H9 (cell line): ENCODE measurements around the gene PDCD10. TPM values are rescaled to one million over a fixed set of nuclear protein-coding genes. Genes with fewer than 3 reads are reported as not detected.
A peak's percentile ranks its signal among the peaks of the same experiment; 100 is the strongest.

Source experiments
- DNase-seq: peaks from one replicate; pipeline ENCODE4 v3.0.0-alpha.2; 2017
- H2AFZ ChIP-seq: one replicate; pipeline ENCODE4 v1.6.1; 2013; ENCODE audit warnings: mild to moderate bottlenecking, low read length, control low read depth, moderate library complexity
- H2AK5ac ChIP-seq: 2 replicates; pipeline ENCODE4 v1.6.1; 2013; ENCODE audit warnings: low read length, control low read depth, mixed read lengths; ENCODE audit not compliant: insufficient read length
- H2BK120ac ChIP-seq: one replicate; pipeline ENCODE4 v1.6.1; 2013; ENCODE audit warnings: low read depth, mild to moderate bottlenecking, low read length, control low read depth, inconsistent platforms; ENCODE audit not compliant: poor library complexity, severe bottlenecking
- H2BK12ac ChIP-seq: 2 replicates; pipeline ENCODE4 v1.6.1; 2013; ENCODE audit warnings: low read length, control low read depth, mixed read lengths, low read depth; ENCODE audit not compliant: insufficient read length
- H2BK15ac ChIP-seq: 2 replicates; pipeline ENCODE4 v1.6.1; 2013; ENCODE audit warnings: low read depth, low read length, control low read depth
- H2BK20ac ChIP-seq: one replicate; pipeline ENCODE4 v1.6.1; 2013; ENCODE audit warnings: low read depth, mild to moderate bottlenecking, low read length, control low read depth, inconsistent platforms; ENCODE audit not compliant: poor library complexity, severe bottlenecking
- H2BK5ac ChIP-seq: 2 replicates; pipeline ENCODE4 v1.6.1; 2013; ENCODE audit warnings: low read length, control low read depth, mixed read lengths; ENCODE audit not compliant: insufficient read length
- H3K14ac ChIP-seq: 2 replicates; pipeline ENCODE4 v1.6.1; 2013; ENCODE audit warnings: low read length, control low read depth; ENCODE audit not compliant: insufficient read depth
- H3K18ac ChIP-seq: 2 replicates; pipeline ENCODE4 v1.6.1; 2013; ENCODE audit warnings: low read depth, mild to moderate bottlenecking, mixed read lengths, low read length, control low read depth; ENCODE audit not compliant: insufficient read length
- H3K23ac ChIP-seq: 2 replicates; pipeline ENCODE4 v1.6.1; 2013; ENCODE audit warnings: low read length, control low read depth, mixed read lengths, low read depth; ENCODE audit not compliant: insufficient read length
- H3K23me2 ChIP-seq: 2 replicates; pipeline ENCODE4 v1.6.1; 2013; ENCODE audit warnings: low read depth, mild to moderate bottlenecking, mixed read lengths, low read length, control low read depth; ENCODE audit not compliant: insufficient read length, poor library complexity, severe bottlenecking
- H3K27ac ChIP-seq: 2 replicates; pipeline ENCODE4 v1.5.1; 2013; ENCODE audit warnings: low read length, control low read depth, mixed read lengths, low read depth; ENCODE audit not compliant: insufficient read length
- H3K27me3 ChIP-seq: 2 replicates; pipeline ENCODE4 v1.6.1; 2013; ENCODE audit warnings: low read length, control low read depth, inconsistent platforms; ENCODE audit not compliant: insufficient read depth
- H3K4ac ChIP-seq: 2 replicates; pipeline ENCODE4 v1.6.1; 2013; ENCODE audit warnings: low read depth, mild to moderate bottlenecking, control low read depth, inconsistent platforms, low read length, moderate library complexity
- H3K4me1 ChIP-seq: 2 replicates; pipeline ENCODE4 v1.6.1; 2013; ENCODE audit warnings: low read length, control low read depth, inconsistent platforms; ENCODE audit not compliant: insufficient read depth
- H3K4me2 ChIP-seq: 2 replicates; pipeline ENCODE4 v1.6.1; 2013; ENCODE audit warnings: low read length, control low read depth, mixed read lengths; ENCODE audit not compliant: insufficient read length, insufficient read depth
- H3K56ac ChIP-seq: 2 replicates; pipeline ENCODE4 v1.6.1; 2013; ENCODE audit warnings: low read depth, mild to moderate bottlenecking, mixed read lengths, low read length, control low read depth; ENCODE audit not compliant: insufficient read length
- H3K79me1 ChIP-seq: 2 replicates; pipeline ENCODE4 v1.6.1; 2013; ENCODE audit warnings: low read depth, mild to moderate bottlenecking, moderate library complexity, low read length, control low read depth, inconsistent platforms; ENCODE audit not compliant: insufficient read depth, poor library complexity, severe bottlenecking
- H3K79me2 ChIP-seq: 2 replicates; pipeline ENCODE4 v1.6.1; 2013; ENCODE audit warnings: low read length, control low read depth, inconsistent platforms; ENCODE audit not compliant: insufficient read depth
- H3K9ac ChIP-seq: 2 replicates; pipeline ENCODE4 v1.6.1; 2013; ENCODE audit warnings: low read length, control low read depth, mixed read lengths; ENCODE audit not compliant: insufficient read length; ENCODE audit errors: extremely low read depth
- H3K9me3 ChIP-seq: one replicate; pipeline ENCODE4 v1.6.1; 2013; ENCODE audit warnings: low read depth, low read length, inconsistent platforms; ENCODE audit not compliant: control insufficient read depth
- H3T11ph ChIP-seq: one replicate; pipeline ENCODE4 v1.6.1; 2013; ENCODE audit warnings: mild to moderate bottlenecking, low read length, control low read depth, inconsistent platforms
- H4K20me1 ChIP-seq: one replicate; pipeline ENCODE4 v1.6.1; 2013; ENCODE audit not compliant: control insufficient read depth, insufficient read length, insufficient read depth
- H4K5ac ChIP-seq: 2 replicates; pipeline ENCODE4 v1.6.1; 2013; ENCODE audit warnings: low read depth, mild to moderate bottlenecking, mixed read lengths, low read length, control low read depth; ENCODE audit not compliant: insufficient read length
- H4K8ac ChIP-seq: replicated peaks from 2 replicates; pipeline ENCODE4 v1.6.1; 2013; ENCODE audit warnings: low read length, control low read depth, mixed read lengths, low read depth; ENCODE audit not compliant: insufficient read length
- H4K91ac ChIP-seq: 2 replicates; pipeline ENCODE4 v1.6.1; 2013; ENCODE audit warnings: low read depth, mild to moderate bottlenecking, moderate library complexity, mixed read lengths, low read length, control low read depth; ENCODE audit not compliant: insufficient read length
- H3K27ac Mint-ChIP-seq, 3 experiments: 2 replicates in 2 of 3; 3 replicates in 1 of 3; pipeline ENCODE4 v1.8.0; 2020 to 2021; ENCODE audit warnings: mixed read lengths in 3 of 3, mild to moderate bottlenecking in 1 of 3, moderate library complexity in 1 of 3
- H3K27me3 Mint-ChIP-seq: 2 replicates; pipeline ENCODE4 v1.8.0; 2021; ENCODE audit warnings: low read depth, mild to moderate bottlenecking, moderate library complexity, mixed read lengths
- H3K36me3 Mint-ChIP-seq, 3 experiments: 2 replicates in 2 of 3; 3 replicates in 1 of 3; pipeline ENCODE4 v1.8.0; 2020 to 2021; ENCODE audit warnings: low read depth in 3 of 3, mixed read lengths in 3 of 3; ENCODE audit not compliant: insufficient read depth in 1 of 3
- H3K4me1 Mint-ChIP-seq, 2 experiments: 2 replicates each; pipeline ENCODE4 v1.8.0; 2020; ENCODE audit warnings: mixed read lengths in 2 of 2
- H3K4me3 Mint-ChIP-seq, 2 experiments: 2 replicates in 1 of 2; 3 replicates in 1 of 2; pipeline ENCODE4 v1.8.0; 2020 to 2021; ENCODE audit warnings: mild to moderate bottlenecking in 2 of 2, mixed read lengths in 2 of 2, moderate library complexity in 1 of 2
- H3K9me3 Mint-ChIP-seq, 2 experiments: 2 replicates in 1 of 2; 3 replicates in 1 of 2; pipeline ENCODE4 v1.8.0; 2020; ENCODE audit warnings: mild to moderate bottlenecking in 2 of 2, mixed read lengths in 2 of 2, moderate library complexity in 1 of 2
- CTCF ChIP-seq: fragments of 200-600 bp; sonication (generic); conservative IDR thresholded peaks from 3 replicates; pipeline ENCODE4 v1.8.0; 2021; ENCODE audit warnings: antibody characterized with exemption, mild to moderate bottlenecking
- WGBS: extraction: QIAGEN DNeasy Blood & Tissue Kit; methylation state at CpG from one replicate; pipeline ENCODE4 v1.1.7; 2013; ENCODE audit warnings: missing lambda C conversion rate, low lambda C conversion rate, mixed read lengths; ENCODE audit not compliant: insufficient read length; ENCODE audit errors: extremely low coverage; 5-methylcytosine and 5-hydroxymethylcytosine counted together
- total RNA-seq: library from RNA; stranded (reverse); gene quantifications from 2 replicates; pipeline ENCODE4 v1.2.1, GENCODE V29; 2021

Gene PDCD10
- total RNA-seq, 1 experiment from 2014 or later = 64.3 TPM

DNA sequence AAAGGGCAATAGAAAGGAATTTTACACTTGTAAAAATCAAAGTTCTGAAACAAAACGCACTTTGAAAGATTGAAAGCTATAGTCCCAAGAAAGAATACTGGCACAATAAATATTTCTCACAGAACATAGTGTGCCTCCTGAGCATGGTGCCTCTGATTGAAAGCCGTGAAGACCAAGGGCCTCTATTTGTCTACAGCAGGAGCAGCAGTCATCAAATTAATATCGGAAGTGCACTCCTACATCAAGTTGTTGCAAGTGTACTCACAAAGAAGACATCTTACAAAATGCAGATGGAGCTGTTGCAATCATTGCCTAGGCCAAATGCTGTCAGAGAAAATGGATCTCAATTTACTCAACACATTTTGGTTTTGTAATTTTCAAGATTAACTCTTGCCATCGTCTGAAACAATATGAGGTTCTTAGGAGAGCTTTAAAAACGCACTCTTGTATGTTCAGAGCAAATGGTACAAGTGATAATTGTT, 71.7 kb downstream of the PDCD10 start:
- Histone ChIP-seq H2BK120ac (no peak overlapping the region), H3T11ph (no peak overlapping the region), H3K4ac (no peak overlapping the region), H3K23ac (no peak overlapping the region), H4K5ac (no peak overlapping the region), H3K27me3 (no peaks in the 10 kb centered on the region), H4K91ac (no peak overlapping the region), H2AK5ac (no peak overlapping the region), H3K4me2 (no peak overlapping the region), H3K56ac (no peak overlapping the region), H3K14ac (no peak overlapping the region), H3K4me1 (no peaks in the 10 kb centered on the region), H4K20me1 (no peaks in the 10 kb centered on the region), H2BK12ac (no peak overlapping the region), H3K79me1 (no peaks in the 10 kb centered on the region), H2AFZ (no peak overlapping the region), H3K23me2 (no peaks in the 10 kb centered on the region), H3K27ac (no peak overlapping the region), H3K9me3 (no peaks in the 10 kb centered on the region), H3K9ac (no peak overlapping the region), H2BK15ac (no peak overlapping the region), H4K8ac (no peak overlapping the region), H3K18ac (no peak overlapping the region), H2BK5ac (no peak overlapping the region), H2BK20ac (no peak overlapping the region), H3K79me2 (no peaks in the 10 kb centered on the region)
- WGBS = no CpG with 5 or more reads among the region's 5 CpGs
- DNase-seq = no peak
- Mint-ChIP-seq H3K27ac (peak overlapping the region in 1 of 3 experiments; percentile 72; a peak in 2 of 7 replicates), H3K4me1 (peaks cover 11 to 14% of the 10 kb centered on the region in 2 experiments), H3K4me3 (no peak overlapping the region), H3K36me3 (peaks cover 0 to 1% (median 0%) of the 10 kb centered on the region in 3 experiments; a peak in 1 of 7 replicates), H3K9me3 (no peaks in the 10 kb centered on the region), H3K27me3 (peaks cover 3% of the 10 kb centered on the region)
- TF ChIP-seq CTCF = no peak
